Measurements from ENCODE around the gene TBC1D3I.

The TBC1D3I gene

DNA sequence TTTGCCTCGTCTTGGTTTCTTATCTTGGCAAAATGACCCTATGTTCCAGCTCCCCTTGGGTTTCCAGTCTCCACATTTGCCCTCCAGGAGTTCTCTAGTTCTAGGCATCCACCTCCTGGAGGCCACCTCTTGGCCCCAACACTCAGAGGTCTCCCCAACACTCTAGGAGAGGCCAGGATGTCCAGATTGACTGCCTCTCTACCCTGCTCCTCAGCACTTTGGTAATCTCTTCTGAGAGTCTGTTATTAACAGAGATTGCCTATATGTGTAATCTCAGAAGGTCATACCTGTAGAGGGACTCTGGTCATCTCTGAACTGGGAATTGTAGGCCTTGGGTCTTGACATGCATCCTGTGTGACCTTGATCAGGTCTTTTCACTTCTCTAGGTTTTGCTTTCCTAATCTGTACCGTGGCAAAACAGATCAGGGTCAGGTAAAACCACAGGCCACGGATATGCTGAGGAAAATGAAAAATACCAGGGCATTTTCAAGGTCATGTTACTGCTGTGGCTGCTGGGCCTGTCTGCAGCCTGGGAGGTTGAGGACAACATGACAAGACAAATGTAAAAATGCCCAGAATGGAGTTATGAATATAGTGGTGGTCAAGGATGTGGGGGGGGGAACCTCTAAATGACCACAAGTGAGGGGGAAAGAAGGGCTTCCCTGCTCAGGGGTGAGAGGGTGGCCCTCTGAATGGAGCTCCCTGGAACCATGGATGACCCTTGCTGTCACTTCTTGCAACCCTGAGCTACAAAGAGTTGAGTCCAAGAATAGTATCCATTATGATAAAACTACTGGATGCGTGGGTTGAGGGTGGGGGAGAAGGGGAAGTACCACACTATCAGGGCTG lies 58.5 kb downstream of the TBC1D3I start:
- no peak for DNase-seq

DNA sequence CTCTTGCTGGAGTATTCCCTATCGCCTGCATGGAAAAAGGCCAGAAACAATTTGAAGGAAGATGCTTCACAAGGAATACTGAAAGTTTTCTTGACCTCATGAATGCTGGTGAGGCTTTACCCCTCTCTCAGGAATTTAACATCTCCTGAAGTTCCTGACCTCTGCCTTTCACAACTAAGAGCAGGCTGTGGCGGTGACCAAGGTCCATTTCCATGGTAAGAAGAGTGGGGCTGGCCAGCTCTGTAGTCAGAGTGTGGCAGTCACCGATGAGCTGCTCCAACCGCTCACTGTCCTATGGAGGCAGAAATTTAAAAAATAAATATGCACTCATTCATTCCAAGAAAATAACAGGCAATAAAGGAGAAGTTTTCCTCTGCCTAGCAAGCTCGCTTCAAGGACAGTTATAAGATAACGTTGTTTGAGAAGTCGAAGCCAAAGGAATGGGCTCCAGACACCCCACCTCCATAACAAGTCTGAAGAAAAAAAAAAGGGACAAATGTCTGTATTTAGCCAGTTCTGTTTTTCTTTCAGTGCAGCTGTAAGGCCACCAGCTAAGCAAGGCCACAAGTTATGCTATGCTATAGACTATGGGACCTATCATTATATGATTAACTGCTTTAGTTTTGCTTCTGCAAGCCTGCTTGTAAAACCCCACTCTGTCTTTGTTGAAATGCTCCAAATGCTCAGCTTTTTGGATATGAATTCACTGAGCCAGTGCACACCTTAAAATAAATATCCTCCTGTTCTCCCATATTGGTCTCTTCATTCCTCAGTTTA lies 59.5 kb downstream of the TBC1D3I start:
- no peak for DNase-seq

All from SW 1271 (cell line).